Measurements from ENCODE around the gene NTRK3. TPM values are rescaled to one million over a fixed set of nuclear protein-coding genes. Genes with fewer than 3 reads are reported as not detected.

Gene NTRK3
- total RNA-seq, 6 experiments from 2014 or later: 0.02 TPM; not detected in 5

- Mint-ChIP-seq H3K9me3 (peaks cover 17% of the 10 kb centered on the region), H3K4me1 (ENCODE audit: low read depth) (no peaks in the 10 kb centered on the region), H3K36me3 (ENCODE audit: low read depth) (no peaks in the 10 kb centered on the region), H3K27ac (no peak overlapping the region), H3K27me3 (ENCODE audit: insufficient read depth) (peaks cover 7% of the 10 kb centered on the region; the same call in 1 of the 2 replicates), H3K4me3 (no peak overlapping the region)
- no peak for DNase-seq
- no peak for TF ChIP-seq CTCF (IDR thresholded peaks at IDR 0.05)
Measured at GRCh38 chr15:88003541-88004327, 252.8 kb downstream of the NTRK3 start.

GRCh38 chr15:88002706-88003105 is 253.8 kb downstream of the NTRK3 start:
- Mint-ChIP-seq H3K27me3 (ENCODE audit: insufficient read depth) (peaks cover 7% of the 10 kb centered on the region; the same call in 1 of the 2 replicates), H3K4me1 (ENCODE audit: low read depth) (no peaks in the 10 kb centered on the region), H3K9me3 (peaks cover 17% of the 10 kb centered on the region), H3K27ac (no peak overlapping the region), H3K36me3 (ENCODE audit: low read depth) (no peaks in the 10 kb centered on the region), H3K4me3 (no peak overlapping the region)
- no peak for TF ChIP-seq CTCF (IDR thresholded peaks at IDR 0.05)
- no peak for DNase-seq

DNA sequence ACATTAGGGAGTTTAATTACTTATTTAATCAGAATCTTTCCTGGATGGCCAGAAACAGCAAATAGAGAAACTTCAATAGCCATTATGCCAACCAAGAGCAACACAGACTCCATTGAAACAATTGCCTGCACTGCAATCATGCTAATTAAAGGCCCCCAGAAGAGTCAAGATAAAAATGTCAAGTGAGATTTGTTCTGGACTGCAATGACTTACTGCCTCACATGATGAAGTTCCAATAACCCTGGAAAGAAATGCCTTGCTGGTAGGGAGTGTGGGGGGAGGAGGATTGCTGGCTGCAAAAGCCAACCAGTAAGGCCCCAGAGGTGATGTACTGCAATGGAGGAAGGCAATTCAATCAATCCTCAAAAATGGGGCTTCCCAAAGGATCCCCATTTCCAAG is 257.9 kb downstream of the NTRK3 start:
- Mint-ChIP-seq H3K27ac (no peak overlapping the region), H3K9me3 (peaks cover 8% of the 10 kb centered on the region; the same call in 1 of the 2 replicates), H3K36me3 (ENCODE audit: low read depth) (no peaks in the 10 kb centered on the region), H3K27me3 (ENCODE audit: insufficient read depth) (no peaks in the 10 kb centered on the region), H3K4me3 (no peak overlapping the region), H3K4me1 (ENCODE audit: low read depth) (no peaks in the 10 kb centered on the region)
- TF ChIP-seq CTCF (IDR thresholded peaks at IDR 0.05): no peak
- no peak for DNase-seq

- H3K36me3 Mint-ChIP-seq (ENCODE audit: low read depth): no peaks in the 10 kb centered on the region
- no peak for TF ChIP-seq CTCF (IDR thresholded peaks at IDR 0.05)
- peaks cover 5% of the 10 kb centered on the region; the same call in 1 of the 2 replicates for H3K27me3 Mint-ChIP-seq (ENCODE audit: insufficient read depth)
- no peak for DNase-seq
- H3K4me1 Mint-ChIP-seq (ENCODE audit: low read depth): no peaks in the 10 kb centered on the region
- H3K4me3 Mint-ChIP-seq: no peak overlapping the region
- no peaks in the 10 kb centered on the region for H3K9me3 Mint-ChIP-seq
- no peak overlapping the region for H3K27ac Mint-ChIP-seq
Measured at GRCh38 chr15:87986776-87987175, 269.8 kb downstream of the NTRK3 start.

- Mint-ChIP-seq H3K4me3 (no peak overlapping the region), H3K9me3 (peaks cover under 1% of the 10 kb centered on the region; the same call in 1 of the 2 replicates), H3K27me3 (ENCODE audit: insufficient read depth) (peaks cover 5% of the 10 kb centered on the region; the same call in 1 of the 2 replicates), H3K36me3 (ENCODE audit: low read depth) (no peaks in the 10 kb centered on the region), H3K4me1 (ENCODE audit: low read depth) (no peaks in the 10 kb centered on the region), H3K27ac (no peak overlapping the region)
- no peak for TF ChIP-seq CTCF (IDR thresholded peaks at IDR 0.05)
- DNase-seq: no peak
Measured at GRCh38 chr15:87985451-87985850, 271.1 kb downstream of the NTRK3 start.

All from HFFc6 (cell line).